H1 (cell line): ENCODE data around the gene MKX.

ENCODE experiments used
- CHD1 ChIP-seq: IDR thresholded peaks from 2 replicates; pipeline ENCODE4 v1.6.1; 2012; ENCODE audit warnings: low read depth, low read length, improper control_type of control experiment
- CTCF ChIP-seq, 3 experiments: IDR thresholded peaks; 1 replicate in 2 of 3; 2 replicates in 1 of 3; pipeline versions ENCODE4 v1.5.1 to v1.6.1; 2011; ENCODE audit warnings: low read length in 3 of 3, mild to moderate bottlenecking in 3 of 3, inconsistent platforms in 2 of 3, low read depth in 1 of 3, moderate library complexity in 1 of 3; ENCODE audit not compliant: insufficient read depth in 1 of 3; ENCODE audit errors: control extremely low read depth in 1 of 3
- EP300 ChIP-seq, 2 experiments: IDR thresholded peaks; 1 replicate in 1 of 2; 2 replicates in 1 of 2; pipeline ENCODE4 v1.6.1; 2011 to 2012; ENCODE audit warnings: low read depth in 2 of 2, low read length in 2 of 2, mild to moderate bottlenecking in 2 of 2, borderline replicate concordance in 1 of 2, inconsistent platforms in 1 of 2, moderate library complexity in 1 of 2
- GTF2F1 ChIP-seq: IDR thresholded peaks from 2 replicates; pipeline ENCODE4 v1.6.1; 2012; ENCODE audit warnings: low read depth, low read length, improper control_type of control experiment, borderline replicate concordance
- POLR2A ChIP-seq, 2 experiments: IDR thresholded peaks; 1 replicate in 1 of 2; 2 replicates in 1 of 2; pipeline ENCODE4 v1.6.1; 2011; ENCODE audit warnings: low read depth in 2 of 2, low read length in 2 of 2, mild to moderate bottlenecking in 2 of 2; ENCODE audit errors: control extremely low read depth in 1 of 2
- RFX5 ChIP-seq: IDR thresholded peaks from 2 replicates; pipeline ENCODE4 v1.6.1; 2011; ENCODE audit warnings: low read depth, low read length, improper control_type of control experiment, borderline replicate concordance
- SIRT6 ChIP-seq: IDR thresholded peaks from one replicate; pipeline ENCODE4 v1.7.1; 2012; ENCODE audit warnings: low read length, inconsistent platforms
- SP4 ChIP-seq: IDR thresholded peaks from 2 replicates; pipeline ENCODE4 v1.6.1; 2012; ENCODE audit warnings: low read length, inconsistent platforms
- SUZ12 ChIP-seq: fragments of 200-600 bp; sonication (generic); IDR thresholded peaks from 2 replicates; pipeline ENCODE4 v1.6.1; 2012; ENCODE audit warnings: mild to moderate bottlenecking, inconsistent platforms, low read length, moderate library complexity, mixed read lengths
- TAF1 ChIP-seq: IDR thresholded peaks from 2 replicates; pipeline ENCODE4 v1.6.1; 2011; ENCODE audit warnings: mild to moderate bottlenecking, low read depth, low read length
- ZNF274 ChIP-seq: IDR thresholded peaks from 2 replicates; pipeline ENCODE4 v1.7.0; 2012; ENCODE audit warnings: low read length, borderline replicate concordance; ENCODE audit errors: extremely low read depth

DNA sequence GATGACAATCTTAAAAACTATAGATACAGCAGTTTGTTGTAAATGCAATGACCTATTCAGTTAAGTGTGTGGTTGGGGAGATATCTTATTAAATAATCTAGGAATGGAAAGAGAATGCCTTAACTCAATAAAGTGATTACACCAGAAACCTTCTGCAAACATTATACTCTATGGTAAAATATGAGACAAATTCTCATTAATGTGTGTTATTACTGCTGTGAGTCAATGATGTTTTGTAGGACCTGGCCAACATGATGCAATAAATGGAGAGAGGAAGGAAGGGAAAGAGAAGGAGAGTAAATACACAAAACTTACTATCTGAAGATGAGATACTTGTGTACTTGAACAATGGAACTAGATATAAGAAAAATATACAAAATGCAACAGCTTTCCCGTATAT lies 25.1 kb downstream of the MKX start:
- TF ChIP-seq CTCF (IDR thresholded peaks at IDR 0.05; ENCODE audit: control extremely low read depth in 1 of 3, insufficient read depth in 1 of 3, low read depth in 1 of 3, low read length in 3 of 3) (no peak), SIRT6 (no peak), GTF2F1 (no peak), RFX5 (no peak), ZNF274 (no peak), EP300 (IDR thresholded peaks at IDR 0.05; ENCODE audit: borderline replicate concordance in 1 of 2, low read depth in 2 of 2, low read length in 2 of 2) (no peak), SUZ12 (no peak), SP4 (no peak), POLR2A (IDR thresholded peaks at IDR 0.05; ENCODE audit: control extremely low read depth in 1 of 2, low read depth in 2 of 2, low read length in 2 of 2) (no peak), TAF1 (no peak), CHD1 (no peak)
